Tibial nerve (tissue), 4 donors: ENCODE data around the gene POU2F2. TPM values are rescaled to one million over a fixed set of nuclear protein-coding genes. Genes with fewer than 3 reads are reported as not detected.

Experiments used
- DNase-seq, 2 donors: peaks; one replicate each; pipeline ENCODE4 v3.0.0-alpha.2; 2019; ENCODE audit warnings: low spot score in 2 of 2
- H3K27ac ChIP-seq, 4 donors: fragments of 200-600 bp; sonication (generic) in 3 of 4; one replicate each; pipeline ENCODE4 v1.5.1; 2017 to 2019; ENCODE audit warnings: mild to moderate bottlenecking in 1 of 4
- H3K27me3 ChIP-seq, 2 donors: fragments of 200-600 bp; sonication (generic) in 1 of 2; one replicate each; pipeline versions ENCODE4 v1.5.1 to v1.6.0; 2017 to 2019
- H3K36me3 ChIP-seq, 3 donors: fragments of 200-600 bp; sonication (generic); one replicate each; pipeline ENCODE4 v1.5.1; 2018 to 2019
- H3K4me1 ChIP-seq, 4 donors: fragments of 200-600 bp; sonication (generic) in 3 of 4; one replicate each; pipeline ENCODE4 v1.5.1; 2017 to 2019
- H3K4me3 ChIP-seq, 4 donors: fragments of 200-600 bp; sonication (generic) in 3 of 4; one replicate each; pipeline ENCODE4 v1.5.1; 2017 to 2019; ENCODE audit warnings: mild to moderate bottlenecking in 1 of 4, moderate library complexity in 1 of 4
- H3K9me3 ChIP-seq, 4 donors: fragments of 200-600 bp; sonication (generic) in 3 of 4; one replicate each; pipeline ENCODE4 v1.5.1; 2017 to 2019
- EP300 ChIP-seq, 2 donors: sonication (generic); formaldehyde crosslinking; IDR thresholded peaks; one replicate each; pipeline ENCODE4 v1.6.1; 2017; ENCODE audit warnings: antibody characterized with exemption in 2 of 2, mild to moderate bottlenecking in 1 of 2
- POLR2A ChIP-seq, 2 donors: fragments of 450-650 bp; IDR thresholded peaks; one replicate each; pipeline ENCODE4 v1.6.1; 2017; ENCODE audit warnings: antibody characterized with exemption in 2 of 2, mild to moderate bottlenecking in 2 of 2, moderate library complexity in 2 of 2
- WGBS, 2 donors: methylation state at CpG; one replicate each; pipeline ENCODE4 v1.1.5; 2018; 5-methylcytosine and 5-hydroxymethylcytosine counted together
- total RNA-seq, 4 donors: library from RNA; depleted of rRNA; stranded (reverse); fragments of >200 nt; gene quantifications; one replicate each; pipeline ENCODE4 v1.1.0, GENCODE V29; 2016
- TF ChIP-seq, protein P1 (sequence below), 5 experiments: fragments of 200-600 bp in 3 of 5; fragments of 450-650 bp in 2 of 5; sonication (generic) in 3 of 5; IDR thresholded peaks; one replicate each; pipeline ENCODE4 v1.5.1; 2016 to 2019; ENCODE audit warnings: antibody characterized with exemption in 5 of 5, mild to moderate bottlenecking in 3 of 5, moderate library complexity in 2 of 5

POU2F2 gene
- total RNA-seq = 1 to 10 TPM in 1 of 4 donors, under 1 TPM in 3; 0.21 to 6.0 (median 0.51) TPM

DNA sequence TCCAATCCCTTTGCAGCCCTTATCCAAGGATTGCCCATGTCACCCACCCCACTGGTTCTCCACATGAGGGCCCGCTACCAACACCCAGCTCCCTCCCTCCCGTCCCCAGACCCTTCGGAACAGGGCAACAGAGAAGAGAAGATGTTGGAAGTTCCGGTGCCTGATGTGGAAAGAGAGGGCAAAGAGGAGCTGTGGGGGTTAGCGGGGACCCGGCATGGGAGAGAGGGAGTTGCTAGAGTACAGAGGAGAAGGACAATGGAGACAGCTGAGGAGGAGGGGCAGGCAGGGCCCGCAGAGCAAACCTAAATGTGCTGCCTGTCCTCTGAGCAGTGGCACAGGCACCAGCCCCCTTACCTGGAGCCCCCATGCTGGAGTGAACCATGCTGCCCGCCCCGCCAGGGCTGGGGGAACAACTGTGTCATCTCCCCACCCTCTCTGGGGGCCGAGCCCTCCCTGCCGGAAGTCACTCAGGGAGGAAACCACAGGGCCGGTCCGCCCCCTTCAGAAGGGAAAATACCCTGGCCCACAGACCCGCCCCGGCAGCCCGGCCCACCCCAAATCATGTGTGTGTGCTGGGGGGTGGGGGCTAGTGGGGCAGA is at the start of gene POU2F2:
Gene POU2F2 (minus strand): TSS at position 417 of the 599 bp plus-strand sequence. CDS start 35 bp downstream, at position 382.
- TF ChIP-seq EP300 (IDR thresholded peaks at IDR 0.05) (no peak), POLR2A (IDR thresholded peaks at IDR 0.05) (no peak)
- TF ChIP-seq, protein P1, sequence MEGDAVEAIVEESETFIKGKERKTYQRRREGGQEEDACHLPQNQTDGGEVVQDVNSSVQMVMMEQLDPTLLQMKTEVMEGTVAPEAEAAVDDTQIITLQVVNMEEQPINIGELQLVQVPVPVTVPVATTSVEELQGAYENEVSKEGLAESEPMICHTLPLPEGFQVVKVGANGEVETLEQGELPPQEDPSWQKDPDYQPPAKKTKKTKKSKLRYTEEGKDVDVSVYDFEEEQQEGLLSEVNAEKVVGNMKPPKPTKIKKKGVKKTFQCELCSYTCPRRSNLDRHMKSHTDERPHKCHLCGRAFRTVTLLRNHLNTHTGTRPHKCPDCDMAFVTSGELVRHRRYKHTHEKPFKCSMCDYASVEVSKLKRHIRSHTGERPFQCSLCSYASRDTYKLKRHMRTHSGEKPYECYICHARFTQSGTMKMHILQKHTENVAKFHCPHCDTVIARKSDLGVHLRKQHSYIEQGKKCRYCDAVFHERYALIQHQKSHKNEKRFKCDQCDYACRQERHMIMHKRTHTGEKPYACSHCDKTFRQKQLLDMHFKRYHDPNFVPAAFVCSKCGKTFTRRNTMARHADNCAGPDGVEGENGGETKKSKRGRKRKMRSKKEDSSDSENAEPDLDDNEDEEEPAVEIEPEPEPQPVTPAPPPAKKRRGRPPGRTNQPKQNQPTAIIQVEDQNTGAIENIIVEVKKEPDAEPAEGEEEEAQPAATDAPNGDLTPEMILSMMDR (IDR thresholded peaks at IDR 0.05) = no peak
- Histone ChIP-seq H3K4me3 (peak within 1 kb of the TSS in 2 of 4 donors; percentile 28 to 42), H3K36me3 (no peaks in the 10 kb centered on the region), H3K9me3 (no peaks in the 10 kb centered on the region), H3K4me1 (peaks cover 0 to 18% (median 3%) of the 10 kb centered on the region in 4 donors), H3K27ac (peak within 1 kb of the TSS in 1 of 4 donors; percentile 43), H3K27me3 (peaks cover 0 to 69% of the 10 kb centered on the region in 2 donors)
- 3 to 4% methylated on average over 10 to 16 of the region's 16 CpGs for WGBS, 2 donors
- peak in 1 of 2 donors; percentile 19 for DNase-seq

DNA sequence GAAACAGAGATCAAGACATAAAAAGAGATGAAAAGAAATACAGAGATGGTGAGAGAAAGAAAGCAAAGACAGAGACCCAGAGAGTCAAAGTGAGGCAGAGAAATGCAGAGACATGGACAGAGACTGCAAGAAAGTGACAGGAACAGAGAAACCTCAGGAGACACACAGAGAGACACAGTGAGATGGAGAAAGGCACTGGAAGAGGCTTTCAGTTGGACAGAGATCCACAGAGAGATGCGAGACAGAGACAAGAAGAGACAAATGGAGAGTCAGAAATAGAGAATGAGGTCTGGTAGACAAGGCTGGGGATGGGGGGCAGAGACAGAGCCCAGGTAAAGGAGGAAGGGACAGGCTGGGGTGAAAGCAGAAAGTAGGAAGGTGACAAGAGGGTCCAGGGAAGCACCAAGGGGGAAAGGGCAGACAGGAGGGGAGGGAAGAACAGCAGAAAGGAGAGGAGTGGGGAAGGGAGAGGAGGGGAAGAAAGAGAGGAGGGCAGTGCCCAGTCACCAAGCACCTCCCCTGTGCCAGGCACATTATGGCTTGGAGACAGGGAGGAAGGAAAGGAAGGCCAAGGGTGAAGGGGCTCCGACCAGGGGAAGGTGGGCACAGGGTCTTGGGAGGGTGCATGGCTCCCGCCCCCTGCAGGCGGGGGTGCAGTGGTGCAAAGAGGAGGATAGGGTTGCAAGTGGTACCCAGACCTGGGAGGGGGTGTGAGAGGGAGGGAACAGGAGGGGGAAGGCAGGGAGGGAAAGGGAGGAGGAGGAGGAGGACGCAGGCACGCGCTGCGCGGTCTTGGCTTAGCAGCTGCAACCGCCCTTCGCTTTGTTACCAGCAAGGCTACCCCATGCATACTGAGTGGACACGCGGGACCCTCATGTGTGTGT is 46.8 kb upstream of the POU2F2 start:
- peaks cover 3 to 81% of the 10 kb centered on the region in 2 donors for H3K27me3 ChIP-seq
- WGBS, 2 donors = 11 to 12% methylated on average over 13 of the region's 13 CpGs

DNA sequence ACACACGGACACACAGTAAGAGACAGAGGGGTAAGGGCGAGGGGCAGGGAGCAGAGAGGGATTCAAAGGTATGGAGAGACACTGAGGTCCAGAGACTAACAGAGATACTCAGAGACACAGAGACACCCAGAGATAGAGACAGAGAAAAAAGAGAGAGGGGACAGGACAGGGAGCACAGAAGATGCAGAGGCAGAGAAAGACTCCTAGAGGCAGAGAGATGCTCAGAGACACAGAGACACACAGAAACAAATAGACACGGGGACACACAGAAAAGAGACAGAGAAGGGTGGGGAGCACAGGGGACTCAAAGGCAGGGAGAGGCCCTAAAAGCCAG is 45.4 kb upstream of the POU2F2 start:
- H3K27me3 ChIP-seq = peaks cover 3 to 90% of the 10 kb centered on the region in 2 donors
- H3K4me3 ChIP-seq = no peak overlapping the region

More for the DNA sequence above, 46.8 kb upstream of the POU2F2 start:
- no peak overlapping the region for H3K27ac ChIP-seq
- H3K36me3 ChIP-seq = no peaks in the 10 kb centered on the region
- no peak for DNase-seq
- no peaks in the 10 kb centered on the region for H3K9me3 ChIP-seq
- no peak for TF ChIP-seq POLR2A (IDR thresholded peaks at IDR 0.05)
- TF ChIP-seq, protein P1 (IDR thresholded peaks at IDR 0.05) = peak in 1 of 5 experiments; percentile 11
- TF ChIP-seq EP300 (IDR thresholded peaks at IDR 0.05) = no peak
- H3K4me3 ChIP-seq = no peak overlapping the region
- peaks cover 0 to 20% (median 10%) of the 10 kb centered on the region in 4 donors for H3K4me1 ChIP-seq

DNA sequence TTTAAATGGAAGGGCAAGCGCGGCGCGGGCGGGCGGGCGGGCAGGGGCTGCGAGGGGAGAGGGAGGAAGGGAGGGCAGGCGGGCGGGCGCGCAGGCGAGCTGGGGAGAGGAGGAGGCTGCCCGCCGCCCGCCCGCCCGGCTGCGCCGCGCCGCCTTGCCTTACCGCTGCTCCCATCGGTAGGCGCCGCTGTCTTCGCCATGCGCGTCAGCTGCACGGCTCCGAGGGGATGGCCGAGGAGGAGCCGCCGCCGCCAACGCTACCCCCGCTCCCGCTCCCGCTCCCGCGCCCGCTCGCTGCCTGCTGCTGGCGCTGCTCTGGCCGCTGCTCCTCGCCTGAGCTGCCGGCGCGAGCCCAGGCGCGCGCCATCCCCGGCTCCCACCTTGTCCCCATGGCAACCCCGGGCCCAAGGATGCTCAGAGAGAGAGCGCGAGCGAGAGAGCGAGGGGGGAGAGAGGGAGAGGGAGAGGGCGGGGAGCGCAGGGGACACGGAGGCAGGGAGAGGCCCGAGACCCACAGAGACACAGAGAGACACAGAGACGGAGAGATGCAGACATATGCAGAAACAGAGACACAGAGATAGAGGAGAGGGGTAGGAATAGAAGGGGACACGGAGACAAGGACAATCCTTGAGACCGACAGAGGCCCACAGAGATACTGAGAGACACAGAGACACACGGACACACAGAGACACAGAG is 44.9 kb upstream of the POU2F2 start:
- TF ChIP-seq, protein P1 (IDR thresholded peaks at IDR 0.05) = peak; percentile 31 to 56 (median 51)
- TF ChIP-seq POLR2A (IDR thresholded peaks at IDR 0.05) = no peak
- H3K36me3 ChIP-seq = no peaks in the 10 kb centered on the region
- H3K4me3 ChIP-seq = peak overlapping the region; percentile 27 to 52 (median 40)
- WGBS, 2 donors = 0% methylated on average over 40 to 55 of the region's 66 CpGs
- peaks cover 3 to 92% of the 10 kb centered on the region in 2 donors for H3K27me3 ChIP-seq
- H3K4me1 ChIP-seq = peaks cover 0 to 20% (median 10%) of the 10 kb centered on the region in 4 donors
- no peaks in the 10 kb centered on the region for H3K9me3 ChIP-seq
- peak; percentile 26 to 33 for DNase-seq
- no peak overlapping the region for H3K27ac ChIP-seq

More for the DNA sequence above, 45.4 kb upstream of the POU2F2 start:
- H3K36me3 ChIP-seq = no peaks in the 10 kb centered on the region
- H3K4me1 ChIP-seq = peaks cover 0 to 20% (median 10%) of the 10 kb centered on the region in 4 donors
- no peaks in the 10 kb centered on the region for H3K9me3 ChIP-seq
- no peak overlapping the region for H3K27ac ChIP-seq
- WGBS, 2 donors = 18 to 32% methylated on average over 3 of the region's 3 CpGs
- TF ChIP-seq, protein P1 (IDR thresholded peaks at IDR 0.05) = no peak
- TF ChIP-seq POLR2A (IDR thresholded peaks at IDR 0.05) (no peak), EP300 (IDR thresholded peaks at IDR 0.05) (no peak)
- DNase-seq = no peak
